Measurements from ENCODE around the gene HIPK1. TPM values are rescaled to one million over a fixed set of nuclear protein-coding genes. Genes with fewer than 3 reads are reported as not detected.

The HIPK1 gene
- total and polyA plus RNA-seq, 8 donors = 6.8 to 42.1 (median 28.9) TPM

GRCh38 chr1:113929750-113930498 is 800 bp downstream of the HIPK1 start:
- Histone ChIP-seq H3K9me3 (no peaks in the 10 kb centered on the region), H3K27ac (peak overlapping the region; percentile 62 to 97 (median 96)), H3K4me3 (peak overlapping the region; percentile 76 to 91 (median 86)), H3K36me3 (no peaks in the 10 kb centered on the region), H3K4me1 (peaks cover 31 to 47% (median 46%) of the 10 kb centered on the region in 3 donors), H3K27me3 (no peaks in the 10 kb centered on the region)
- ATAC-seq = peak; percentile 47 to 62 (median 60)
- intact Hi-C loops (cut with DNase I) = no loop called here
- TF ChIP-seq CTCF (IDR thresholded peaks at IDR 0.05) = no peak
- WGBS, 2 donors = 0 to 1% methylated on average over 51 to 64 of the region's 64 CpGs
- DNase-seq = peak; percentile 57 to 85 (median 69)
- FAIRE-seq = no peak

GRCh38 chr1:113930499-113931161 is 1.5 kb downstream of the HIPK1 start:
- TF ChIP-seq CTCF (IDR thresholded peaks at IDR 0.05) = no peak
- peak overlapping the region; percentile 76 to 91 (median 86) for H3K4me3 ChIP-seq
- no peak for FAIRE-seq

GRCh38 chr1:113931451-113931851 is 2.3 kb downstream of the HIPK1 start:
- Histone ChIP-seq H3K4me3 (peak overlapping the region in 2 of 4 donors; percentile 83 to 91), H3K4me1 (peaks cover 31 to 47% (median 47%) of the 10 kb centered on the region in 3 donors), H3K27me3 (no peaks in the 10 kb centered on the region), H3K27ac (peak overlapping the region in 2 of 4 donors; percentile 97), H3K9me3 (no peaks in the 10 kb centered on the region), H3K36me3 (no peaks in the 10 kb centered on the region)
- intact Hi-C loops (cut with DNase I) = no loop called here
- WGBS, 2 donors = 3 to 13% methylated on average over 3 of the region's 3 CpGs
- DNase-seq (no peak), ATAC-seq (peak in 1 of 4 donors; percentile 9), FAIRE-seq (no peak)
- no peak for TF ChIP-seq CTCF (IDR thresholded peaks at IDR 0.05)

More at GRCh38 chr1:113930499-113931161, 1.5 kb downstream of the HIPK1 start:
- peak in 3 of 6 donors; percentile 29 to 37 (median 29) for DNase-seq
- ATAC-seq = peak; percentile 3 to 44 (median 8)
- Histone ChIP-seq H3K27me3 (no peaks in the 10 kb centered on the region), H3K4me1 (peaks cover 31 to 47% (median 47%) of the 10 kb centered on the region in 3 donors), H3K27ac (peak overlapping the region; percentile 62 to 97 (median 96)), H3K36me3 (no peaks in the 10 kb centered on the region), H3K9me3 (no peaks in the 10 kb centered on the region)
- intact Hi-C loops (cut with DNase I) = no loop called here
- WGBS, 2 donors = 0 to 4% methylated on average over 8 of the region's 8 CpGs

GRCh38 chr1:113934006-113934405 is 4.9 kb downstream of the HIPK1 start:
- Histone ChIP-seq H3K27ac (no peak overlapping the region), H3K27me3 (no peaks in the 10 kb centered on the region), H3K36me3 (no peaks in the 10 kb centered on the region), H3K4me3 (no peak overlapping the region), H3K4me1 (peaks cover 26 to 43% (median 39%) of the 10 kb centered on the region in 3 donors), H3K9me3 (no peaks in the 10 kb centered on the region)
- intact Hi-C loops (cut with DNase I) = no loop called here
- DNase-seq (no peak), FAIRE-seq (no peak), ATAC-seq (no peak)
- no peak for TF ChIP-seq CTCF (IDR thresholded peaks at IDR 0.05)

Data from pancreas (tissue), 10 donors.